ENCODE measurements around the gene WWC1.
A peak's percentile ranks its signal among the peaks of the same experiment; 100 is the strongest.

WWC1 gene

DNA sequence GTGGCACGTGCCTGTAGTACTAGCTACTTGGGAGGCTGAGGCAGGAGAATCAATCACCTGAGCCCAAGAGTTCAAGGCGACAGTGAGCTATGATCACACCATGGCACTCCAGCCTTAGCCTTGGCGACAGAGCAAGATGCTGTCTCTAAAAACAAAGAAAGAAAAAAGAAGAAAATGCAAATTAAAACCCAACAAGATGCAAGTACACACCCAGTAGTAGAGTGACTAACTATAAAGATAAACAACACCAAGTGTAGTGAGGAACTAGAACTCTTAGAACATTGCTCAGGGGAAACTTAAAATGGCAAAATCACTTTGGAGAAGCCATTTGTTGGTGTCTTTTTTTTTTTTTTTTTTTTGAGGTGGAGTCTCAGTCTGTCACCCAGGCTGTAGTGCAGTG lies 160.1 kb downstream of the WWC1 start:
- no peak for DNase-seq

DNA sequence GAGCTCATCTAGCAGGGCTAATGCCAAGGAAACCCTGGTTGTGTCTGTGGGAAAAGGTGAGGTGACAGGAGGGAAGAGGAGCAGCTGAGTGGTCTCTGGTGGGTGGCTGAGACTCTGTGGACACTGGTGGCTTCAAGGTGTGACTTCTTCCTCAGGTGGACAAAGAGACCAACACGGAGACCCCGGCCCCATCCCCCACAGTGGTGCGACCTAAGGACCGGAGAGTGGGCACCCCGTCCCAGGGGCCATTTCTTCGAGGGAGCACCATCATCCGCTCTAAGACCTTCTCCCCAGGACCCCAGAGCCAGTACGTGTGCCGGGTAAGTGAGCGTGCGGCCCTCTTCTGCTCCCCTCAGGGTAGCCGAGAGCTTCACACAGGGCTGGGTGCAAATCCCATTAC lies 163.8 kb downstream of the WWC1 start:
- no peak for DNase-seq

DNA sequence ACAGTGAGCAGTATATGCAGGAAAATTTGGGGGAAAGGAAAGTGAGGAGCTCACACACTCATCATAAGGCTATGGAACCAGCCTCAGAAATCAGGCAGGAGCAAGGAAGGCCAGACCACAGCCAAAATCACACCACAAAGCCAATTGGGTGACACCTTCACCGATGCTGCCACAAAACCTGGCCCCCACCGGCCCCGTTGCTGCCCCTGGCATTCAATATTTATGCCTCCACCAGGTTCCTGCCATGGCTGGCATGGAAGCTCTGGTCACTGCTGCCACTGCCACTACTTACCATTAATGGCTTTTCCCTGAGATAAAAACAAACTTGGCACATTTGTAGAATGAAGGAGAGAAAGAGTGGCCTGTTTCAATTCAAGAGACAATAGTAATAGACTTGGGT lies 166.1 kb downstream of the WWC1 start:
- DNase-seq: no peak

DNA sequence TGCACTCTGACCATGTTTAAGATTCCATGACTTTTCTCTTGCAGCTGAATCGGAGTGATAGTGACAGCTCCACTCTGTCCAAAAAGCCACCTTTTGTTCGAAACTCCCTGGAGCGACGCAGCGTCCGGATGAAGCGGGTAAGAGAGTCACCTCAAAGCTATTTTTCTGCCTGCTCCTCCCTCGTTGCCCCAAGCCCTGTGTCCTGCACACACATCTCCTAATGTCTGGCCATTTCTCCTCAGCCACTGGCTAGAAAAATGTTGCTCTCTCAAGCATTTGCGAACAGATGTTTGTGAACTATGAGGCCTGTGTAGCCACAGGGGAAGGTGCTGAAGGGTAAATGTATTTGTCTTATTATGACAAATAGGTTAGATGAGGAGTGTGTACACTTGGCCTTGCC lies 169.2 kb downstream of the WWC1 start:
- no peak for DNase-seq

DNA sequence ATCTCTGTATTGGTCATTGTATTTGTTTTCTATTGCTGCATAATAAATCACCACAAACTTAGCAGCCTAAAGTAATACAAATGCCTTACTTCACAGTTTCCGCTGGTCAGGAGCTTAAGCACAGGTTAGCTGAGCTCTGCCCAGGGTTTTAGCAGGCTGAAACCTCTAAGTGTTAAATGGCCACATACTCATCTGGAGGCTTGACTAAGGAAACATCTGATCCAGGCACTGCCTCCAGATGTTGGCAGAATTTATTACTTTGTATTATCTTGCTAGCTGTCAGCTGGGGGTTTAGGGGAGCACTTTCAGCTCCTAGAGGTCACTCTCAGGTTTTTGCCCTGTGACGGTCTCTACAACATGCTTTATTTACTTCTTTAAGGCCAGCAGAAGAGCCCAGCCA lies 171.6 kb downstream of the WWC1 start:
- DNase-seq: no peak

- no peak for DNase-seq
Observed at GRCh38 chr5:168464214-168464613, 172.8 kb downstream of the WWC1 start.

DNA sequence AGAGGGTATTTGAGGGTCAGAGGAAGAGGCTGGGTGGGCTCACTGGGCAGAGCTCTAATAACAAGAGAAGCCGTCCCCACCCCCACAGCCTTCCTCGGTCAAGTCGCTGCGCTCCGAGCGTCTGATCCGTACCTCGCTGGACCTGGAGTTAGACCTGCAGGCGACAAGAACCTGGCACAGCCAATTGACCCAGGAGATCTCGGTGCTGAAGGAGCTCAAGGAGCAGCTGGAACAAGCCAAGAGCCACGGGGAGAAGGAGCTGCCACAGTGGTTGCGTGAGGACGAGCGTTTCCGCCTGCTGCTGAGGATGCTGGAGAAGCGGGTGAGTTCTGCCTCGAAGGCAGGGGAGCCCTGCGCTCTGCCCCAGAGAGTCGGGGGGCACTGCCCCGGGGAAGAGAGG lies 173.2 kb downstream of the WWC1 start:
- DNase-seq: no peak

GRCh38 chr5:168467755-168468330 lies 176.4 kb downstream of the WWC1 start:
- no peak for DNase-seq

- no peak for DNase-seq
Observed at GRCh38 chr5:168468836-168469235, 177.4 kb downstream of the WWC1 start.

- no peak for DNase-seq
Observed at GRCh38 chr5:168469816-168470215, 178.4 kb downstream of the WWC1 start.

DNA sequence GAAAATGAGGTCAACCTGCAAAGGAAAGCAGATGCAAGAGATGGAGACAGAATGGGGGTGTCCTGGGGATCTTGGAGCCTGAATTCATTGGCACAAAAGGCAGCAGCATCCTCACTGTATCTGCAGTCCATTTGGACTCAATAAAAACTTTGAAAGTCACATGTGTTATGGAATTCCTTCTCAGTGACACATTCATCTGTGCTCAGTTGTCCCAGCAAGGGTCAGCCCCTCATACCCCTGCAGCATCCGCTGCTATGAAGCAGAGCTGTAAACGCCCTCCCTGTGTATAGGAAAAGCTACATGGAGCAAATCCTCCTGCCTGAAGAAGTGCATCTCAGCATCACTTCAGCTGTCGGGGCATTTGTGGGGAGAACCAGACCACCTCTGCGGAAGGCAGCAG lies 180.3 kb downstream of the WWC1 start:
- no peak for DNase-seq

- no peak for DNase-seq
Observed at GRCh38 chr5:168472329-168472728, 180.9 kb downstream of the WWC1 start.

DNA sequence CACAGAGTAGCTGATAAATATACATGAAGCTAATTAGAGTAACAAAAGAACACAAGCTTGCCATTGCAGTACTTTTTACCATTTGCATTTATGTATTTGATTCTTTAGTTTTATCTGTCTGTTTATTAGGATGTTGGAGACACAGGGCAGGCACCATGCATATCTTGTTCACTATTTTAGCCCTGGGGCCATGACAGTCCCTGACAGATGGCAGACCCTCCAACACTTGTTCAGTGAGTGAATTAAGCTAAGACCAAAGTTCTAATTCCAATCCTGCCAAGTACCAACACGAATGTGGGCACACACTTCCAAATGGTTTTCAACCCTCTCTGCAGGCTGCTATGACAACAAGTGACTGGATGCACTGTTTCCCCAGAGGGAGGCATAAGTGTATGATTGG lies 182.9 kb downstream of the WWC1 start:
- DNase-seq: no peak

DNA sequence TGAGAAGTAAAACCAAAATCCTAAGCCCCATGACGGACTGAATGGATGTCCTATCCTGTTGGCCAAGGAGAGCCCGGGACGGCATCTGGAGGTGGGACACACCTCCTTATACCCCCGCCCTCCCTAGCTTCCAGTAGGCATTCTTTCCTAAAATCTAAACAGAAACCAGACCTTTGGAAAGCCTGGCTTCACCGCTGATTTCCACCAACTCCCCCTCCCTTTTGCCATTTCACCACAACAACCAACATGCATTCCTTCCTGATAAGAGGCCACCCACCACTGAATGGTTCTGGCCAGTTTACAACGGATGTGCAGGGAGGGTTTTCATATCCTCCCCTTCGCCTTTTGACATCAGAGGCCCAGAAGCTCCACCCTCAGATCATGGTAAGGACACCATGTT lies 185.6 kb downstream of the WWC1 start:
- DNase-seq: no peak

GRCh38 chr5:168479166-168479565 lies 187.7 kb downstream of the WWC1 start:
- DNase-seq: no peak

- DNase-seq: no peak
Observed at GRCh38 chr5:168480601-168481000, 189.2 kb downstream of the WWC1 start.

DNA sequence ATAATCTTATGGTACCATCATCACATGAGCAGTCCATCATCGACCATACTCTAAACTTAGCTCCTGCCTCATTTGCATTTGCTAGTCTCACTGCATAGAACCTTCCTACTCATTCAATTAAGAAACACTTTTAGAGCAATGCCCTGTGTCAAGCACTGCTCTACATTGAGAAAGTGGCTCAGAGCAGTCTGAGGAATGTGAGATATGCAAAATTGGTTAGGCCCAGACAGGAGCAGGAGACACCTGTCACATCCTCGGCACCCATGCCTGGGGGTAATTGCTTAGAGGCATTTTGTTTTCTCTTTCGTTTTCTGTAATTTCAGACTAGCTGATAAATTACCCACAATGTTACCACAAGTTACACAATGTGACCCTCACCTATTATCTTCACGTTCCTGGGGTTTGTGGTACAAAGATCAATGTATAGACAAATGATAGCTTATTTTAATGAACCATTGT lies 189.9 kb downstream of the WWC1 start:
- DNase-seq: no peak

GRCh38 chr5:168482361-168482760 lies 190.9 kb downstream of the WWC1 start:
- no peak for DNase-seq

GRCh38 chr5:168486136-168486879 lies 194.9 kb downstream of the WWC1 start, which contains the start of gene RARS1:
RARS1 (plus strand) TSS chr5:168486471; CDS start chr5:168486499, 28 bp downstream.
- peak; percentile 92 for DNase-seq

DNA sequence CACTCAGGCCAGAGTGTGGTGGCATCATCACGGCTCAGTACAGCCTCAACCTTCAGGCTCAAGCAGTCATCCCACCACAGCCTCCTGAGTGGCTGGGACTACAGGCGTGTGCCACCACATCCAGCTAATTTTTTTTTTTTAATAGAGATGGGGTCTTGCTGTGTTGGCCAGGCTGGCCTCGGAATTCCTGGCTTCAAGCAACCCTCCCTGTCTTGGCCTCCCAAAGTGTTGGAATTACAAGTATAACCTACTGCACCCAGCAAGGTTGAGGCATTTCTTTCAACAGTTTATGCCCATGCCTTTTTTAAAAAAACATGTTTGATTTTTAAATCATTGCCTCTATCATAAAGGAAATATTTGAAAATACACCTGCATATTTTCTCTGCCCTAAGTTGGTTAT lies 197.6 kb downstream of the WWC1 start:
- DNase-seq: no peak

DNA sequence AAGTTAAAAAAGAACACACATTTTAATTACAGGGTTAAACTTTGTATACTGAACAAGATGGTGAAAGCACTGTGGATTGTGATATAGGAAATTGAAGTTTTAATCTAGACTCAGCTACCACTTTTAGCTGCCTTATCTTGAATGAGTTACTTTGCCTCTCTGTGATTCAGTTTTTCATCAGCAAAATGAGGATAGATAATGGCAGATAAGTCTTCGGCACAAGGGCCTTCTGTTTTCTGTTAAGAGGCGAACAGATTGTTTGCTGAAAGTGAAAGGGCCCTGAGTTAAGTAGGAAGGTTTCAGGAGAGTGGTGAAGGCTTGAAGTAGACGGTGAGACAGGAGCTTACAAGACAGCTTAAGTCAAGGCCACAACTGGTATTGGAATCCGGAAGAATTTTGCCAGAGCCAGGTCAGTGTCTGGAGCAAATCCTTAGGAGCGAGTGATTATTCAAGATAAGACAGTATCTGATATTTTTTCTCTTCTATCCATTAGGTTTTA lies 202.7 kb downstream of the WWC1 start:
- no peak for DNase-seq

- no peak for DNase-seq
Observed at GRCh38 chr5:168502563-168503237, 211.3 kb downstream of the WWC1 start.

- DNase-seq: no peak
Observed at GRCh38 chr5:168513861-168514428, 222.5 kb downstream of the WWC1 start.

All from NCI-H2029 (cell line).